ENCODE data around the gene DGKB.

The DGKB gene

GRCh38 chr7:14740606-14741005 lies 161.9 kb downstream of the DGKB start:
- TF ChIP-seq CTCF (IDR thresholded peaks at IDR 0.05; ENCODE audit: low read depth, low read length, missing control alignments), result no peak
- H3K4me3 ChIP-seq (ENCODE audit: low read depth, low read length), result no peak overlapping the region
- DNase-seq (ENCODE audit: low read depth), result no peak

GRCh38 chr7:14739841-14740185 lies 162.7 kb downstream of the DGKB start:
- H3K4me3 ChIP-seq (ENCODE audit: low read depth, low read length), result no peak overlapping the region
- DNase-seq (ENCODE audit: low read depth), result no peak
- no peak for TF ChIP-seq CTCF (IDR thresholded peaks at IDR 0.05; ENCODE audit: low read depth, low read length, missing control alignments)

GRCh38 chr7:14739168-14739840 lies 163.2 kb downstream of the DGKB start:
- no peak for DNase-seq (ENCODE audit: low read depth)
- no peak overlapping the region for H3K4me3 ChIP-seq (ENCODE audit: low read depth, low read length)

GRCh38 chr7:14738086-14738485 lies 164.5 kb downstream of the DGKB start:
- no peak for TF ChIP-seq CTCF (IDR thresholded peaks at IDR 0.05; ENCODE audit: low read depth, low read length, missing control alignments)
- DNase-seq (ENCODE audit: low read depth), result no peak
- H3K4me3 ChIP-seq (ENCODE audit: low read depth, low read length), result no peak overlapping the region

More at GRCh38 chr7:14739168-14739840, 163.2 kb downstream of the DGKB start:
- no peak for TF ChIP-seq CTCF (IDR thresholded peaks at IDR 0.05; ENCODE audit: low read depth, low read length, missing control alignments)

- no peak for DNase-seq (ENCODE audit: low read depth)
- no peak overlapping the region for H3K4me3 ChIP-seq (ENCODE audit: low read depth, low read length)
- TF ChIP-seq CTCF (IDR thresholded peaks at IDR 0.05; ENCODE audit: low read depth, low read length, missing control alignments), result no peak
Observed at GRCh38 chr7:14734839-14735321, 167.7 kb downstream of the DGKB start.

GRCh38 chr7:14720785-14721184 lies 181.8 kb downstream of the DGKB start:
- no peak for TF ChIP-seq CTCF (IDR thresholded peaks at IDR 0.05; ENCODE audit: low read depth, low read length, missing control alignments)
- no peak overlapping the region for H3K4me3 ChIP-seq (ENCODE audit: low read depth, low read length)

DNA sequence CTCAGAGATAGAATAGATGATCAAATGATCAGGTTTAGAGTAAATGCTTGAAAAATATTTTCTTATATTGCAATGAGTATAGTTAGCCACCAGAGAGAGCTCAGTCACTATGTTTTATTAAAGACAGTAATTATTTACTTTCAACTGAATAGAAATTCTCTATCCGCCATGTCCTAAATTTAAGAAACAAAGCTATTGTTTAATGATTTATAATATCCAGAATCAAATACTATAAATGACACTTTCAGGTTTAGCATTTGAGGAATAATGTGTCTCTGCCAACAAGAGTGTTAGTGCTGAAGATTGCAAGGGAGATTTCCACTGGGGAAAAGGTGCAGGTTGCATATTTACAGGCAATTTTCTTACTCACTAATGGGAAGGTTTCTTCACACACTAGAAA lies 184.7 kb downstream of the DGKB start:
- DNase-seq (ENCODE audit: low read depth), result no peak
- TF ChIP-seq CTCF (IDR thresholded peaks at IDR 0.05; ENCODE audit: low read depth, low read length, missing control alignments), result peak; percentile 7

More at GRCh38 chr7:14720785-14721184, 181.8 kb downstream of the DGKB start:
- DNase-seq (ENCODE audit: low read depth), result no peak

More for the DNA sequence above, 184.7 kb downstream of the DGKB start:
- H3K4me3 ChIP-seq (ENCODE audit: low read depth, low read length), result no peak overlapping the region

Measured in GM12864 (cell line).